Endothelial cell of hepatic sinusoid (primary cell): ENCODE results near the gene CIAO1.
"Not testable (repeated sequence)": the region's sequence is repeated elsewhere in the genome, so short reads cannot be mapped to it uniquely, and the experiment has no call there.

Source experiments
- in situ Hi-C: cut with HindIII; loops from 2 replicates; pipeline ENCODE4 v1.10.0; 2017; ENCODE audit warnings: low sequenced_read_pairs

The CIAO1 gene

GRCh38 chr2:96274355-96275056, 8.5 kb downstream of the CIAO1 start:
- in situ Hi-C loops: loop anchor here (5.0 kb wide), 1 partner anchor 72 kb away; no protein-coding TSS in a partner anchor

DNA sequence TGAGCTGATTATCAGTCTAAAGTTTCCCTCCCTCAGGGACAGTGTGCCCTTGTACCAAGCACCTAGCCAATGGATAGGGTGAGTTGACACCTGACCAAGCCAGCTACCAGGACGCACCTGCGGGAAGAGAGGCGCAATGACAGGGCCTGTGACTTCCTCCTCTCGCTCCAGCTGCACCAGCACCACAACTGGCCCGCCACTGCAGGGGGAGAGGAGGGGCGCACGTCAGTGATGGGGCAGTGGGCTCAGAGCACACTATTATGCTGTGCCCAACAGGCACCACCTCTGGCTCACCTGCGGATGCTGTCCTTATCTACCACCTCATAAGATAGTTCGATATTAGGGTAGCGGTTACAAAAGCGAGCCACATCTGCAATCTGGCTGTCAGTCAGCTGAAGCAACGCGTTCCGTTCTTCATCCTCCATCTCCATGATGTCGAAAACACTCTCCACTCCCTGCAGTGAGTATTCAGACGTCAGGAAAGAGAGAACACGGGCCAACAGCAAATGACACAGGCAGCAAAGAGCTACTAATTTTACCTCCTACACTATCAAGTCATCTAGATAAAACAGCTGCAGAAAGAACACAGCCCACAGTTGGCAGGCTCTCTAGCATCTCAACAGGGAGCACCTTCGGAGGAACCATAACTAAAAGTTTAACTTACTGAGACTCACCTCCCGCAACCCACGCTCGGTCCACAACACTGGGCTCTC, 10.9 kb downstream of the CIAO1 start:
- in situ Hi-C loops: no loop called here

- in situ Hi-C loops: no loop called here
Measured at GRCh38 chr2:96287273-96287856, 21.3 kb downstream of the CIAO1 start.

DNA sequence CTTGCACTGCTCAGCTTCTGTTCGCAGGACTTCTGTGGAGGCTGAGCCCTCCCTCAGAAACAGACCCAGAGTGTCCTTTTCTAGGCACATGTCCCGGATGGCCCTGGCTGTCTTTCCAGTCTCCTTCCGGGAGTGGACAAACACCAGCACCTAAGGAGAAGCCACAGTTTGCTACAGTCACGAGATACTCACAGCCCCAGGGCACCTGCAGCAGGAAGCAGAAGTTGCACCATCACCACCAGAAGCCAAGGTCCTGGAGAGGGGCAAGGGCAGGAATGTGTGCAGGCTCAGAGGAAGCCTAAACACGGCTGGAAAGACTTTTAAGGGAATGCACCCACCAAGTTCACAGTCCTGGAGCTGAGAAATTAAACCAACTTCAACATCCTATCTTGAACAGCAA, 25.7 kb downstream of the CIAO1 start:
- in situ Hi-C loops: no loop called here

DNA sequence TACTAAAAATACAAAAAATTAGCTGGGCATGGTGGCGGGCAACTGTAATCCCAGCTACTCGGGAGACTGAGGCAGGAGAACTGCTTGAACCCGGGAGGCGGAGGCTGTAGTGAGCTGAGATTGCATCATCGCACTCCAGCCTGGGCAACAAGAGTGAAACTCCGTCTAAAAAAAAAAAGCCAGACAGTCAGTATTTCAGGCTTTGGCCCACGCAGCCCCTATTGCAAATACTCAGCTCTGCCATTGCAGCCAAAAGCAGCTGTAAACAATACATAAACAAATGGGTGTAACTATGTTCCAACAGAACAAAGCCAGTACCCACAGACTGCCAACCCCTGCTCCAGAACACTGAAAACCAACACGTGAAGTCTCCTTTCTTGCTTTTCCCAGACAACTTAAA, 28.2 kb downstream of the CIAO1 start:
- in situ Hi-C loops: not testable (repeated sequence)

GRCh38 chr2:96296925-96297324, 30.9 kb downstream of the CIAO1 start:
- in situ Hi-C loops: no loop called here

- in situ Hi-C loops: no loop called here
Measured at GRCh38 chr2:96301865-96302264, 35.8 kb downstream of the CIAO1 start.

- in situ Hi-C loops: no loop called here
Measured at GRCh38 chr2:96304606-96305005, 38.6 kb downstream of the CIAO1 start.

DNA sequence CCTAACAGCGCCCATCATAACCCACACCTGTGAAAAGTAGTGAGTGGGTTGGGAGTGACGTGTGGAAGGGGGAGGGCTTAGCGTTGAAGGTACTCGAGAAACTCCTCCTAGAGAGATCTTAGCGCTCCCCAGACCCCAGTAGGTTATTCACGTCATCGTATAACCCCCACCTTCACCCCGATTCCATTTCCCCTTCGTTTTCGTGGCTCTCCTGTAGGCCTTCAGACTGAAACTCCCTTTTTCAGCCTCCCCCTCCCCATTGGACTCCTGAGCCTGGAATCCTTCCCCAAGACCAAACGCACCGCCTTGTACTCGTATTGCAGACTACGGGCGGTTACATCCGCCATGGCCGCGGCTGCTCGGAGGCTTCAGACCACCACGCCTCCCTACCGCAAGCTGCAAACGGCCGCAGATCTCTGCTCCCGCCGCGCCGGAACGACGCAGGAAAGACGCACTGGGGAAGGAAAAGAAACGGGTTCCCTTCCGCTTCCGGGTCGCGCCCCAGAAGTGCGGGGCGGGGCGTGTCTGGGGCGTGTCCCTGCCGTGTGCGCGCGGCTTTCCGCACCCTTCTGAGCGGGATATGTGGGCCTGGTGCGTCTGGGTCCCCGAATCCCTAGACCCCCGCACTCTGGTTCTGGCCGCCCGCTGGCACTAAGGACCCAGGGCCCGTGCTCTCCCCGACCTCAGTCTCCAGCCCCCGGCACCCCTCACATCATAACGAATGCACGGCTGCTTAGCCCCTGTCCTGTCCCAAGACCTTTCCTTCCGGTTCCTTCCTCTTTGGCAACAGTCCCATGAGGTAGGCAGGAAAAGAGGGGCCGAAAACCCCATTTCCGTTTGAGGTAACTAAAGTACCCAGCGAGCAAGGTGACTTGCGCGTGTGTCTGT, 39.3 kb downstream of the CIAO1 start, which contains the start of gene SNRNP200:
TSS of gene SNRNP200 (minus strand) at position 456 of the 888 bp plus-strand sequence. CDS start at position 347, 109 bp downstream.
- in situ Hi-C loops: no loop called here

DNA sequence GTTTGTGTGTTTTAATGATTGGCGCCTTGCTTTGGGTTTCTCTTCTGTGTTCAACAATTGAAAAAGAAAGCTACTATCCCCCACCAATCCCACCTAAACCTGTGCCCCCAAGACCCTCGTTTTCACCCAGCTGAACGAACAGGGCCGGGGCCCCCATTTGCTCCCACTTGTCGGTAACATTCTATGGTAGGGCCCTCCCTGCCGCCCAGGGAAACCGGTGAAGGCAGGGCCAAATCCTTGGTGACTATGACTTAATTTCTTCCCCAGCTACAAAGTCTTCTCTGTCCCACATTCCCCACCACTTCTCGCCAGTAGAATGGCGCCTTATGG, 39.9 kb downstream of the CIAO1 start:
- in situ Hi-C loops: no loop called here

- in situ Hi-C loops: no loop called here
Measured at GRCh38 chr2:96306370-96306769, 40.3 kb downstream of the CIAO1 start.

- in situ Hi-C loops: no loop called here
Measured at GRCh38 chr2:96308248-96308647, 42.2 kb downstream of the CIAO1 start.

DNA sequence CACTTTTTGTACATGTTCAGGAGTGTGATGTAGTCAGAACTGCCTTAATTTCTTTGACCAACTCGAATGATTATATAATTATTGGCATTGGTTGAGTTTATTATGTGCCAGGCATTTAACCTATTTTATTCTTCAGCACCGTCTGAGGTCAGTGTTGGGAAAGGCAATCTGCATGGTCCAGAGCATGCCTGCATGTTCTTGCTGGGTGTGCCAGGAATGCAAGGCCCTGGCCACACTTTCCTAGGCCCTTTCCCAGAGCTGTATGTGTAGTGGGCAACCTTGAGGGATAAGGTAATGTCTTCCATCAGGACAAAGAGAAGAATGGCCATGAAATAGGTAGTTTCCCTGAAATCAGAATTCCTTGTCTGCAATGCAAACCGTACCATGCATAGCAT, 49.0 kb downstream of the CIAO1 start:
- in situ Hi-C loops: no loop called here

GRCh38 chr2:96315400-96316071, 49.5 kb downstream of the CIAO1 start:
- in situ Hi-C loops: no loop called here

DNA sequence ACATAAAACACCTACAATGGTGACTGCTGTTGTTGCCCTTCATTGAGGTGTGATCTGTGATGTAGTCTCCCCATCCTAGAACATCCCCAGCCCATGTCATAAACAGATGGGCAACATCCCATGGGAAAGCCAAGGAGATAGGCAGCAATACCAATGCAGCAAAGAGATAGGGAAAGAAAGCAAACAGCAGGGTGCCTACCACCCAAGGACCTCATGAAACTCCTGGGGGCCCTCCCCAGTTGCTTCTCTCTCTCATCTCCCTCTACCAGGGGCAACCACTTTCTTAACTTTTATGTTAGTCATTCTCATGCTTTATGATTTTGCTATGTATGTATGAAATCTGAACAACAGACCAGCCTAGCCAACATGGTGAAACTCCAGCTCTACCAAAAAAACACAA, 51.0 kb downstream of the CIAO1 start:
- in situ Hi-C loops: no loop called here

- in situ Hi-C loops: no loop called here
Measured at GRCh38 chr2:96317584-96317997, 51.6 kb downstream of the CIAO1 start.

DNA sequence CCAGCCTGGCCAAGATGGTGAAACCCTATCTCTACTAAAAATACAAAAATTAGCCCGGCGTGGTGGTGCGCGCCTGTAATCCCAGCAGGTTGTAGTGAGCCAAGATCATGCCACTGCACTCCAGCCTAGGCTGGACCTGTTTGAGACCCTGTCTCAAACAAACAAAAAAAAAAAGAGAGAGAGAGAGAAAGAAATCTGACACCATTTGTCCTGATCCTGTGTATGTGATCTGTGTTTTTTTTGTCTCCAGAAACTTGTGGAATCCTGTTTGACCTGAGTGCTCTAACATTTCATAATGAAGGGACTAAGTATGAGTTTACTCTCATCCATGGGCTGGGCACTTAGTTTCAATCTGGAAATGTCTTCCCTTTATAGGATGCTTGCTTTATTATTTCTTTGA, 52.7 kb downstream of the CIAO1 start:
- in situ Hi-C loops: no loop called here

DNA sequence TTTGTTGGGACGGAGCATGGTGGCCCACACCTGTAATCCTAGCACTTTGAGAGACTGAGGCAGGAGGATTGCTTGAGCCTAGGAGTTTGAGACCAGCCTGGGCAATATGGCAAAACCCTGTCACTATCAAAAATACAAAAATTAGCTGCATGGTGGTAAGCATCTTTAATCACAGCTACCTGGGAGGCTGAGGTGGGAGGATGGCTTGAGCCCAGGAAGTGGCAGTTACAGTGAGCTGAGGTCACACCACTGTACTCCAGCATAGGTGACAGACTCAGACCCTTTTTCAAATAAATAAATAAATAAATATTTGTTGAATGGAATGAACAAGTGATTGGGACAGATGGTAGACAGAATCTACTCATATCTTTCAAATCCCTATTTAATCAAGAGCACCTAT, 53.4 kb downstream of the CIAO1 start:
- in situ Hi-C loops: no loop called here

DNA sequence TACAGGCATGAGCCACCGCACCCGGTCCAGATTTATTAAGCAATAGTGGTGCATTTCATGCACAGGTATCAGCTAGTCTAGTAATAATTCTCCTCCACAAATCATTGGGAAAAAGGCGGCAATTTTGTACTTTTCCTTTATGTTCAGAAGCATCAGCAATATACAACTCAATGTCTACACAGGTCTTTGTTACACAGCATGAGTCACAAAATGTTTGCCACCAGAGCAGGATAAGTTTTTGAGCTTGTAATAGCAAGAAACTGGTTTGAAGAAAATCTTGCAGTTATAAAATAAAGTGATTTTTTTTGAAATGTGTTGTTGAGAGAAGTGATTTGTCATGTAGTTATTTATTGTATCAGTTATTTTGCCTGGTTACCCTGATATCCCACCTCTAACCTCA, 54.3 kb downstream of the CIAO1 start:
- in situ Hi-C loops: loop anchor here (5.0 kb wide), 1 partner anchor 58 kb away; no protein-coding TSS in a partner anchor
